Mesendoderm (in vitro differentiated cells): ENCODE results near the gene PTPRD.

Experiments
- DNase-seq: peaks from one replicate; pipeline ENCODE4 v3.0.0; 2013
- H2AK5ac ChIP-seq: 2 replicates; pipeline ENCODE4 v1.6.1; 2013; ENCODE audit warnings: low read length, inconsistent platforms
- H2BK120ac ChIP-seq: 2 replicates; pipeline ENCODE4 v1.6.1; 2013; ENCODE audit warnings: low read depth, mild to moderate bottlenecking, low read length, moderate library complexity, mixed read lengths
- H2BK15ac ChIP-seq: replicated peaks from 2 replicates; pipeline ENCODE4 v1.6.1; 2013; ENCODE audit warnings: low read depth, mild to moderate bottlenecking, moderate library complexity
- H2BK5ac ChIP-seq: 2 replicates; pipeline ENCODE4 v1.6.1; 2013; ENCODE audit warnings: low read length, inconsistent platforms
- H3K18ac ChIP-seq: 2 replicates; pipeline ENCODE4 v1.6.1; 2013; ENCODE audit warnings: mild to moderate bottlenecking, low read length, mixed read lengths
- H3K23ac ChIP-seq: one replicate; pipeline ENCODE4 v1.6.1; 2013; ENCODE audit warnings: low read length
- H3K27ac ChIP-seq: 2 replicates; pipeline ENCODE4 v1.5.1; 2013; ENCODE audit warnings: low read depth, mild to moderate bottlenecking, inconsistent platforms, low read length, moderate library complexity
- H3K27me3 ChIP-seq: 2 replicates; pipeline ENCODE4 v1.6.1; 2013; ENCODE audit warnings: low read length, control low read depth, mild to moderate bottlenecking, inconsistent platforms; ENCODE audit not compliant: insufficient read depth, poor library complexity
- H3K36me3 ChIP-seq: 2 replicates; pipeline ENCODE4 v1.6.1; 2013; ENCODE audit warnings: low read length, inconsistent platforms; ENCODE audit not compliant: control insufficient read depth, insufficient read depth
- H3K4ac ChIP-seq: one replicate; pipeline ENCODE4 v1.6.1; 2013; ENCODE audit warnings: low read depth, mild to moderate bottlenecking, low read length, moderate library complexity
- H3K4me1 ChIP-seq: 2 replicates; pipeline ENCODE4 v1.6.1; 2013; ENCODE audit warnings: low read depth, low read length, inconsistent platforms; ENCODE audit not compliant: control insufficient read depth
- H3K4me2 ChIP-seq: 2 replicates; pipeline ENCODE4 v1.6.1; 2013; ENCODE audit warnings: low read length
- H3K4me3 ChIP-seq: 2 replicates; pipeline ENCODE4 v1.5.1; 2013; ENCODE audit warnings: mild to moderate bottlenecking, low read length
- H3K56ac ChIP-seq: one replicate; pipeline ENCODE4 v1.6.1; 2013; ENCODE audit warnings: low read length
- H3K79me1 ChIP-seq: 2 replicates; pipeline ENCODE4 v1.6.1; 2013; ENCODE audit warnings: low read length, inconsistent platforms
- H3K79me2 ChIP-seq: 2 replicates; pipeline ENCODE4 v1.6.1; 2013; ENCODE audit warnings: mild to moderate bottlenecking, low read length; ENCODE audit not compliant: control insufficient read depth, insufficient read depth
- H3K9ac ChIP-seq: 2 replicates; pipeline ENCODE4 v1.6.1; 2013; ENCODE audit warnings: low read length, inconsistent platforms
- H4K5ac ChIP-seq: one replicate; pipeline ENCODE4 v1.6.1; 2013; ENCODE audit warnings: low read length
- H4K8ac ChIP-seq: one replicate; pipeline ENCODE4 v1.6.1; 2013; ENCODE audit warnings: low read depth, mild to moderate bottlenecking, control low read depth, low read length, moderate library complexity
- WGBS: extraction: QIAGEN DNeasy Blood & Tissue Kit; methylation state at CpG from one replicate; pipeline ENCODE4 v1.1.7; 2013; ENCODE audit warnings: low lambda C conversion rate, missing lambda C conversion rate; ENCODE audit not compliant: insufficient coverage; ENCODE audit errors: extremely low coverage; 5-methylcytosine and 5-hydroxymethylcytosine counted together

PTPRD gene

GRCh38 chr9:9498846-9499245 is 1114.0 kb downstream of the PTPRD start:
- H2AK5ac ChIP-seq, result no peak overlapping the region
- no peaks in the 10 kb centered on the region for H3K4me1 ChIP-seq
- H3K79me2 ChIP-seq, result no peaks in the 10 kb centered on the region
- no peak overlapping the region for H4K5ac ChIP-seq
- no peak overlapping the region for H2BK5ac ChIP-seq
- no CpG with 5 or more reads among the region's 2 CpGs for WGBS
- H3K27me3 ChIP-seq, result no peaks in the 10 kb centered on the region
- no peak overlapping the region for H3K56ac ChIP-seq
- H3K4me2 ChIP-seq, result no peak overlapping the region
- no peak overlapping the region for H3K4ac ChIP-seq
- no peak overlapping the region for H4K8ac ChIP-seq
- H3K36me3 ChIP-seq, result no peaks in the 10 kb centered on the region
- H3K9ac ChIP-seq, result no peak overlapping the region
- DNase-seq, result no peak
- H3K18ac ChIP-seq, result no peak overlapping the region
- H2BK15ac ChIP-seq, result no peak overlapping the region
- no peak overlapping the region for H3K27ac ChIP-seq
- no peak overlapping the region for H3K23ac ChIP-seq
- no peak overlapping the region for H3K4me3 ChIP-seq
- H3K79me1 ChIP-seq, result no peaks in the 10 kb centered on the region
- H2BK120ac ChIP-seq, result no peak overlapping the region

GRCh38 chr9:9498128-9498527 is 1114.7 kb downstream of the PTPRD start:
- Histone ChIP-seq H4K8ac (no peak overlapping the region), H3K79me1 (no peaks in the 10 kb centered on the region), H3K27me3 (no peaks in the 10 kb centered on the region), H3K4me1 (no peaks in the 10 kb centered on the region), H3K27ac (no peak overlapping the region), H3K56ac (no peak overlapping the region), H3K79me2 (no peaks in the 10 kb centered on the region), H2BK5ac (no peak overlapping the region), H3K4me3 (no peak overlapping the region), H2BK15ac (no peak overlapping the region), H3K23ac (no peak overlapping the region), H3K4me2 (no peak overlapping the region), H3K4ac (no peak overlapping the region), H4K5ac (no peak overlapping the region), H3K18ac (no peak overlapping the region), H3K9ac (no peak overlapping the region), H2BK120ac (no peak overlapping the region), H3K36me3 (no peaks in the 10 kb centered on the region), H2AK5ac (no peak overlapping the region)
- DNase-seq, result no peak
- WGBS, result no CpG with 5 or more reads among the region's 3 CpGs

GRCh38 chr9:9494336-9494735 is 1118.5 kb downstream of the PTPRD start:
- no CpG with 5 or more reads among the region's 3 CpGs for WGBS
- Histone ChIP-seq H3K79me2 (no peaks in the 10 kb centered on the region), H4K5ac (no peak overlapping the region), H3K4me3 (no peak overlapping the region), H3K4ac (no peak overlapping the region), H3K9ac (no peak overlapping the region), H3K27me3 (no peaks in the 10 kb centered on the region), H3K4me1 (no peaks in the 10 kb centered on the region), H2BK120ac (no peak overlapping the region), H3K4me2 (no peak overlapping the region), H3K36me3 (no peaks in the 10 kb centered on the region), H3K18ac (no peak overlapping the region), H2BK5ac (no peak overlapping the region), H2AK5ac (no peak overlapping the region), H2BK15ac (no peak overlapping the region), H3K23ac (no peak overlapping the region), H3K27ac (no peak overlapping the region), H4K8ac (no peak overlapping the region), H3K79me1 (no peaks in the 10 kb centered on the region), H3K56ac (no peak overlapping the region)
- no peak for DNase-seq

GRCh38 chr9:9492506-9492905 is 1120.3 kb downstream of the PTPRD start:
- Histone ChIP-seq H3K27ac (no peak overlapping the region), H3K23ac (no peak overlapping the region), H2AK5ac (no peak overlapping the region), H2BK5ac (no peak overlapping the region), H2BK15ac (no peak overlapping the region), H3K36me3 (no peaks in the 10 kb centered on the region), H3K18ac (no peak overlapping the region), H4K5ac (no peak overlapping the region), H3K56ac (no peak overlapping the region), H4K8ac (no peak overlapping the region), H3K79me2 (no peaks in the 10 kb centered on the region), H3K4me1 (no peaks in the 10 kb centered on the region), H3K79me1 (no peaks in the 10 kb centered on the region), H3K27me3 (no peaks in the 10 kb centered on the region), H3K4me2 (no peak overlapping the region), H3K9ac (no peak overlapping the region), H3K4ac (no peak overlapping the region), H2BK120ac (no peak overlapping the region), H3K4me3 (no peak overlapping the region)
- no peak for DNase-seq
- WGBS, result no CpG with 5 or more reads among the region's 3 CpGs

GRCh38 chr9:9489183-9489582 is 1123.6 kb downstream of the PTPRD start:
- H3K79me2 ChIP-seq, result no peaks in the 10 kb centered on the region
- H3K4me3 ChIP-seq, result no peak overlapping the region
- H4K8ac ChIP-seq, result no peak overlapping the region
- no peak overlapping the region for H3K4ac ChIP-seq
- H3K18ac ChIP-seq, result no peak overlapping the region
- no peak overlapping the region for H2BK15ac ChIP-seq
- H3K4me2 ChIP-seq, result no peak overlapping the region
- H2BK120ac ChIP-seq, result no peak overlapping the region
- H2AK5ac ChIP-seq, result no peak overlapping the region
- no peaks in the 10 kb centered on the region for H3K27me3 ChIP-seq
- no peak overlapping the region for H2BK5ac ChIP-seq
- no peak overlapping the region for H4K5ac ChIP-seq
- no CpG with 5 or more reads among the region's 3 CpGs for WGBS
- no peaks in the 10 kb centered on the region for H3K4me1 ChIP-seq
- H3K56ac ChIP-seq, result no peak overlapping the region
- H3K27ac ChIP-seq, result no peak overlapping the region
- H3K23ac ChIP-seq, result no peak overlapping the region
- DNase-seq, result no peak
- H3K79me1 ChIP-seq, result no peaks in the 10 kb centered on the region
- H3K9ac ChIP-seq, result no peak overlapping the region
- no peaks in the 10 kb centered on the region for H3K36me3 ChIP-seq

GRCh38 chr9:9483175-9483574 is 1129.6 kb downstream of the PTPRD start:
- Histone ChIP-seq H3K4me2 (no peak overlapping the region), H3K56ac (no peak overlapping the region), H4K8ac (no peak overlapping the region), H2BK120ac (no peak overlapping the region), H3K36me3 (no peaks in the 10 kb centered on the region), H2BK5ac (no peak overlapping the region), H3K23ac (no peak overlapping the region), H3K9ac (no peak overlapping the region), H2AK5ac (no peak overlapping the region), H3K4me3 (no peak overlapping the region), H3K79me2 (no peaks in the 10 kb centered on the region), H3K4me1 (no peaks in the 10 kb centered on the region), H3K18ac (no peak overlapping the region), H3K27me3 (no peaks in the 10 kb centered on the region), H3K27ac (no peak overlapping the region), H3K79me1 (no peaks in the 10 kb centered on the region), H3K4ac (no peak overlapping the region), H2BK15ac (no peak overlapping the region), H4K5ac (no peak overlapping the region)
- WGBS, result no CpG with 5 or more reads among the region's 3 CpGs
- DNase-seq, result no peak
